Measurements from ENCODE around the gene HES4. TPM values are rescaled to one million over a fixed set of nuclear protein-coding genes. Genes with fewer than 3 reads are reported as not detected.

The HES4 gene
- total and polyA plus RNA-seq, 2 experiments from 2014 or later: 54.4 to 83.6 TPM

- H3K27ac ChIP-seq: no peak overlapping the region
- no peaks in the 10 kb centered on the region for H3K36me3 ChIP-seq
- H3K9me3 ChIP-seq (ENCODE audit: low read depth): no peaks in the 10 kb centered on the region
- H3K27me3 ChIP-seq: peaks cover 35% of the 10 kb centered on the region
- no peak overlapping the region for H3K4me3 ChIP-seq
- no peak for TF ChIP-seq CTCF (IDR thresholded peaks at IDR 0.05; ENCODE audit: low read depth, low read length)
- DNase-seq (ENCODE audit: low read depth in 1 of 2, low spot score in 1 of 2): no peak
- peaks cover 3% of the 10 kb centered on the region for H3K4me1 ChIP-seq (ENCODE audit: low read depth)
Observed at GRCh38 chr1:981491-981954, 18.4 kb downstream of the HES4 start.

GRCh38 chr1:980602-981395 is 19.1 kb downstream of the HES4 start:
- Histone ChIP-seq H3K4me3 (no peak overlapping the region), H3K9me3 (ENCODE audit: low read depth) (no peaks in the 10 kb centered on the region), H3K27me3 (peaks cover 28% of the 10 kb centered on the region), H3K36me3 (no peaks in the 10 kb centered on the region), H3K27ac (no peak overlapping the region), H3K4me1 (ENCODE audit: low read depth) (peaks cover 3% of the 10 kb centered on the region)
- DNase-seq (ENCODE audit: low read depth in 1 of 2, low spot score in 1 of 2): no peak
- no peak for TF ChIP-seq CTCF (IDR thresholded peaks at IDR 0.05; ENCODE audit: low read depth, low read length)

- Histone ChIP-seq H3K4me1 (ENCODE audit: low read depth) (peaks cover 3% of the 10 kb centered on the region), H3K27ac (no peak overlapping the region), H3K27me3 (peaks cover 28% of the 10 kb centered on the region), H3K9me3 (ENCODE audit: low read depth) (no peaks in the 10 kb centered on the region), H3K4me3 (no peak overlapping the region), H3K36me3 (no peaks in the 10 kb centered on the region)
- DNase-seq (ENCODE audit: low read depth in 1 of 2, low spot score in 1 of 2): no peak
- TF ChIP-seq CTCF (IDR thresholded peaks at IDR 0.05; ENCODE audit: low read depth, low read length): no peak
Observed at GRCh38 chr1:980137-980571, 19.7 kb downstream of the HES4 start.

- TF ChIP-seq CTCF (IDR thresholded peaks at IDR 0.05; ENCODE audit: low read depth, low read length): no peak
- Histone ChIP-seq H3K27me3 (peaks cover 26% of the 10 kb centered on the region), H3K36me3 (no peaks in the 10 kb centered on the region)
Observed at GRCh38 chr1:979744-980072, 20.2 kb downstream of the HES4 start.

GRCh38 chr1:978835-979743 is 20.8 kb downstream of the HES4 start:
- Histone ChIP-seq H3K4me3 (no peak overlapping the region), H3K27ac (no peak overlapping the region), H3K4me1 (ENCODE audit: low read depth) (peaks cover 3% of the 10 kb centered on the region), H3K27me3 (peaks cover 30% of the 10 kb centered on the region), H3K9me3 (ENCODE audit: low read depth) (no peaks in the 10 kb centered on the region), H3K36me3 (no peaks in the 10 kb centered on the region)
- no peak for DNase-seq (ENCODE audit: low read depth in 1 of 2, low spot score in 1 of 2)
- no peak for TF ChIP-seq CTCF (IDR thresholded peaks at IDR 0.05; ENCODE audit: low read depth, low read length)

More at GRCh38 chr1:979744-980072, 20.2 kb downstream of the HES4 start:
- Histone ChIP-seq H3K4me3 (no peak overlapping the region), H3K4me1 (ENCODE audit: low read depth) (peaks cover 3% of the 10 kb centered on the region), H3K9me3 (ENCODE audit: low read depth) (no peaks in the 10 kb centered on the region), H3K27ac (no peak overlapping the region)
- no peak for DNase-seq (ENCODE audit: low read depth in 1 of 2, low spot score in 1 of 2)

Data from cardiac muscle cell (in vitro differentiated cells and primary cell).